CD8-positive, alpha-beta memory T cell (primary cell): Measurements from ENCODE around the gene CRTC3. TPM values are rescaled to one million over a fixed set of nuclear protein-coding genes. Genes with fewer than 3 reads are reported as not detected.
A peak's percentile ranks its signal among the peaks of the same experiment; 100 is the strongest.

ENCODE experiments used
- CTCF ChIA-PET: fragments of 350-600 bp; sonication (Branson Sonifier 250); formaldehyde crosslinking; loops from one replicate; lab custom pipeline; 2021; ENCODE audit warnings: antibody characterized with exemption; lab: Charles Lee
- POLR2A ChIA-PET: fragments of 350-600 bp; sonication (Branson Sonifier 250); formaldehyde crosslinking; loops from one replicate; lab custom pipeline; 2021; ENCODE audit warnings: antibody characterized with exemption; lab: Charles Lee
- DNase-seq, 5 donors: peaks; one replicate each; pipeline versions ENCODE4 v3.0.0 to v3.0.0-alpha.2; 2020 to 2022; ENCODE audit warnings: mixed read lengths in 1 of 5
- H3K27ac ChIP-seq: one replicate; pipeline ENCODE4 v1.7.0; 2013; ENCODE audit warnings: low read depth, mild to moderate bottlenecking, low read length, moderate library complexity
- H3K27me3 ChIP-seq: 2 replicates; pipeline ENCODE4 v1.7.0; 2013; ENCODE audit warnings: low read length, mild to moderate bottlenecking; ENCODE audit not compliant: insufficient read depth, poor library complexity, severe bottlenecking
- H3K36me3 ChIP-seq: 2 replicates; pipeline ENCODE4 v1.7.0; 2013; ENCODE audit warnings: mild to moderate bottlenecking, low read length, moderate library complexity; ENCODE audit not compliant: insufficient read depth
- H3K4me1 ChIP-seq: 2 replicates; pipeline ENCODE4 v1.7.0; 2013; ENCODE audit warnings: mild to moderate bottlenecking, low read length, moderate library complexity; ENCODE audit not compliant: insufficient read depth
- H3K4me3 ChIP-seq: 2 replicates; pipeline ENCODE4 v1.7.0; 2013; ENCODE audit warnings: mild to moderate bottlenecking, low read length
- H3K9me3 ChIP-seq: 2 replicates; pipeline ENCODE4 v1.7.0; 2013; ENCODE audit warnings: mild to moderate bottlenecking, low read length
- H3K27ac Mint-ChIP-seq, 8 donors: one replicate each; pipeline ENCODE4 v1.8.0; 2020 to 2021; ENCODE audit warnings: mixed read lengths in 8 of 8, mild to moderate bottlenecking in 6 of 8, inconsistent platforms in 3 of 8, moderate library complexity in 3 of 8
- H3K27me3 Mint-ChIP-seq, 2 donors: one replicate each; pipeline ENCODE4 v1.8.0; 2020 to 2021; ENCODE audit warnings: mixed read lengths in 2 of 2, mild to moderate bottlenecking in 1 of 2, moderate library complexity in 1 of 2
- H3K36me3 Mint-ChIP-seq, 3 donors: one replicate each; pipeline ENCODE4 v1.8.0; 2020 to 2021; ENCODE audit warnings: mixed read lengths in 3 of 3, inconsistent platforms in 1 of 3, mild to moderate bottlenecking in 1 of 3
- H3K4me1 Mint-ChIP-seq, 3 donors: one replicate each; pipeline ENCODE4 v1.8.0; 2020 to 2021; ENCODE audit warnings: mixed read lengths in 3 of 3, inconsistent platforms in 1 of 3, mild to moderate bottlenecking in 1 of 3
- H3K4me3 Mint-ChIP-seq, 7 donors: one replicate each; pipeline ENCODE4 v1.8.0; 2020 to 2021; ENCODE audit warnings: mixed read lengths in 7 of 7, mild to moderate bottlenecking in 6 of 7, moderate library complexity in 4 of 7, inconsistent platforms in 2 of 7
- H3K9me3 Mint-ChIP-seq, 5 donors: one replicate each; pipeline ENCODE4 v1.8.0; 2020 to 2022; ENCODE audit warnings: mixed read lengths in 5 of 5, mild to moderate bottlenecking in 3 of 5, moderate library complexity in 2 of 5, inconsistent platforms in 1 of 5
- polyA plus RNA-seq: library from polyadenylated mRNA; unstranded; fragments of 300-500 nt; fragmentation: Illumina TruSeq; gene quantifications from one replicate; pipeline ENCODE4 v1.2.3, GENCODE V29; 2021
- total RNA-seq, 2 experiments: library from RNA; stranded (reverse); gene quantifications; one replicate each; pipeline ENCODE4 v1.2.3, GENCODE V29; 2021

CRTC3 gene
- total and polyA plus RNA-seq, 3 experiments from 2014 or later, result 25.5 to 34.2 (median 26.7) TPM

DNA sequence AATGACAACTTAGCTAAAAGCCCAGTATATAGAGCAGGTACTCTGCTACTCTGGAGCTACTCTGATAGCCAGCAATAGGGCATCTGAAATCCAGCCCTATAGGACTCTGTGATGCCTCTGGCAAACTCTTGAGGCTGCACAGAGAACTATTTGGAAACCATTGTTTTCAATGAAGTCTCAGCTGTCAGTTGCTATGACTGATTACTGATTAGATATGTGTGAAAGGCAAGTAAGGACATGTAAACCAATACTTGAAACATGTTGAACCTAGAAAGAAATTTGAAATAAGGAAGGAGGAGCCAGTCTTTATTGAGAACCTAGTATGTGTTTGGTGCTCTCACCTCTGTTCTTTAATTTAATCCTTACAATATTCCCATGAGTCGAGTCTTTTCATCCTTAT is 40.2 kb upstream of the CRTC3 start:
- H3K27ac ChIP-seq, result no peak overlapping the region
- CTCF ChIA-PET, result interaction anchor here (1.0 kb wide), 1 partner anchor 10 kb away, joined by 3 read pairs; no protein-coding TSS in a partner anchor
- Mint-ChIP-seq H3K4me1 (peaks cover 8 to 15% (median 12%) of the 10 kb centered on the region in 3 donors), H3K9me3 (no peaks in the 10 kb centered on the region), H3K27ac (peak overlapping the region in 2 of 8 donors; percentile 11 to 47), H3K36me3 (peaks cover 22 to 88% (median 45%) of the 10 kb centered on the region in 3 donors), H3K27me3 (no peaks in the 10 kb centered on the region), H3K4me3 (no peak overlapping the region)
- DNase-seq, result no peak
- H3K4me3 ChIP-seq, result no peak overlapping the region
- POLR2A ChIA-PET, result no interaction called here
- H3K9me3 ChIP-seq, result no peaks in the 10 kb centered on the region
- H3K4me1 ChIP-seq, result peaks cover 8% of the 10 kb centered on the region
- peaks cover 63% of the 10 kb centered on the region for H3K36me3 ChIP-seq
- H3K27me3 ChIP-seq, result no peaks in the 10 kb centered on the region

DNA sequence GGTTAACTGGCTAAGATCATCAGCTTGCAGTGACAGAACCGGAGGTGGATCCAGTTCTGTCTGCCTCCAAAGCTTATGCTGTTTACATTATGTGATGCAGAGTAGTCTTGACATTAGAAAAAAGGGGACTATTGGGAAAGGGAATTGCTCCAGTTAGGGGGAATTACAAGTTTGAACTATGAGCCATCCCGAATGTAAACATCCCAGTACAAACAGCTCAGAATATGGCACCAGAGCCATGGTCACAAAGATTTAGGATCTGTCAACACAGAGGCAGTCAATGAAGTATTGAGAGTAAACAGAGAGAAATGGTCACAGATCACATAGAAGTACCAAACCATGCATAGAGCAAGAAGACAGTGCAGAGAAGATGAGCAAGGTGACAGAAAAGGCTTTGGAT is 39.8 kb upstream of the CRTC3 start:
- no peak for DNase-seq
- Histone ChIP-seq H3K36me3 (peaks cover 60% of the 10 kb centered on the region), H3K4me3 (no peak overlapping the region), H3K9me3 (no peaks in the 10 kb centered on the region), H3K27me3 (no peaks in the 10 kb centered on the region), H3K27ac (peak overlapping the region; percentile 13), H3K4me1 (peaks cover 8% of the 10 kb centered on the region)
- CTCF ChIA-PET, result interaction anchor here (1.0 to 1.5 kb wide), 2 partner anchors 10 to 13 kb away, joined by 3 to 4 read pairs; no protein-coding TSS in a partner anchor
- H3K4me3 Mint-ChIP-seq, result no peak overlapping the region
- H3K36me3 Mint-ChIP-seq, result peaks cover 22 to 88% (median 45%) of the 10 kb centered on the region in 3 donors
- no peaks in the 10 kb centered on the region for H3K27me3 Mint-ChIP-seq
- H3K4me1 Mint-ChIP-seq, result peaks cover 8 to 15% (median 12%) of the 10 kb centered on the region in 3 donors
- no peaks in the 10 kb centered on the region for H3K9me3 Mint-ChIP-seq
- POLR2A ChIA-PET, result no interaction called here
- H3K27ac Mint-ChIP-seq, result peak overlapping the region in 2 of 8 donors; percentile 11 to 47

DNA sequence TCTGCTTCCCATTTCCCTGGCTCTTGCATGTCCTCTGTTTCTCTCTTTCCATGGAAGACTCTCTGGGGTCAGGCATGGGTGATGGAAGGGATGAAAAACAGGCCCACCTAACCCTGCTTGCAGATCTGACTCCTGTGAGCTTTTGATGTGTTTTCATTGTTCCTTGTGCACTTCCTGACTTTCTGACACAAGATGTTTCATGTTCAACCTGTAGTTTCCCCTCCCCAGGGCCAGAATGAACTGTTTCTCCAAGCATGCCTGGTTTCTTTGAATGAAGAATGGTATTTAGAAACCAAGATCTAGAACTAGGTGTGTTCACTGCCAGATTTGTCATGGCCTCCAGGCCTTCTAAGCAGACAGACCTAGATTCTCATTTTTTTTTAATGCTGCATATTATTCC is 36.1 kb upstream of the CRTC3 start:
- no peaks in the 10 kb centered on the region for H3K9me3 ChIP-seq
- peaks cover 13 to 89% (median 36%) of the 10 kb centered on the region in 3 donors for H3K36me3 Mint-ChIP-seq
- H3K27ac ChIP-seq, result no peak overlapping the region
- DNase-seq, result peak in 1 of 5 donors; percentile 21
- ChIA-PET POLR2A (no interaction called here), CTCF (interaction anchor here (0.6 kb wide), 1 partner anchor 36 kb away, joined by 3 read pairs; no protein-coding TSS in a partner anchor)
- peaks cover 8% of the 10 kb centered on the region for H3K4me1 ChIP-seq
- no peaks in the 10 kb centered on the region for H3K27me3 ChIP-seq
- H3K27ac Mint-ChIP-seq, result peak overlapping the region in 4 of 8 donors; percentile 50 to 84 (median 64)
- peak overlapping the region in 1 of 7 donors; percentile 2 for H3K4me3 Mint-ChIP-seq
- peaks cover 52% of the 10 kb centered on the region for H3K36me3 ChIP-seq
- no peaks in the 10 kb centered on the region for H3K27me3 Mint-ChIP-seq
- peaks cover 5 to 15% (median 12%) of the 10 kb centered on the region in 3 donors for H3K4me1 Mint-ChIP-seq
- no peak overlapping the region for H3K4me3 ChIP-seq
- H3K9me3 Mint-ChIP-seq, result no peaks in the 10 kb centered on the region

DNA sequence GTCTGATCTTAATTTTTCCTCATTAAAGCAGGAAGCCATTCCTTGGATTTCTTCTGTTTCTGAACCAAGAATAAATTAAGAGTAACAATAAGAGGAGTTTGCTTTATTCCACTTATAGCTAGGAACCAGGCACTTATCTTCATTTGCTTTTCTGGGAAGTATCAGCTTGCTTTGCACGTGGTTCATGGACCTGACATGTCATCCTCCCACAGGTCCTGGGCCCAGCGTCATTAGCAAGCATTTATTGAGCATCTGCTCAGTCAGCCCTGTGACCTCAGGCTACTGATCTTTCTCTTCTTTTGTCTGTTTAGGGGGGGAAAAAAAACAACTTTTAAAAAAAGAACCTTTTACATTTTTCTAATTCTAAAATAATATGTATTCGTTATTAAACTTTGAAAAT is 34.7 kb upstream of the CRTC3 start:
- ChIA-PET POLR2A (no interaction called here), CTCF (interaction anchor here (0.6 kb wide), 1 partner anchor 524 kb away, joined by 3 read pairs; no protein-coding TSS in a partner anchor)
- Mint-ChIP-seq H3K4me1 (peaks cover 5 to 15% (median 12%) of the 10 kb centered on the region in 3 donors), H3K4me3 (no peak overlapping the region), H3K36me3 (peaks cover 15 to 91% (median 38%) of the 10 kb centered on the region in 3 donors), H3K27me3 (no peaks in the 10 kb centered on the region), H3K9me3 (no peaks in the 10 kb centered on the region), H3K27ac (no peak overlapping the region)
- Histone ChIP-seq H3K27me3 (no peaks in the 10 kb centered on the region), H3K9me3 (no peaks in the 10 kb centered on the region), H3K4me3 (no peak overlapping the region), H3K4me1 (peaks cover 8% of the 10 kb centered on the region), H3K27ac (no peak overlapping the region), H3K36me3 (peaks cover 53% of the 10 kb centered on the region)
- no peak for DNase-seq

DNA sequence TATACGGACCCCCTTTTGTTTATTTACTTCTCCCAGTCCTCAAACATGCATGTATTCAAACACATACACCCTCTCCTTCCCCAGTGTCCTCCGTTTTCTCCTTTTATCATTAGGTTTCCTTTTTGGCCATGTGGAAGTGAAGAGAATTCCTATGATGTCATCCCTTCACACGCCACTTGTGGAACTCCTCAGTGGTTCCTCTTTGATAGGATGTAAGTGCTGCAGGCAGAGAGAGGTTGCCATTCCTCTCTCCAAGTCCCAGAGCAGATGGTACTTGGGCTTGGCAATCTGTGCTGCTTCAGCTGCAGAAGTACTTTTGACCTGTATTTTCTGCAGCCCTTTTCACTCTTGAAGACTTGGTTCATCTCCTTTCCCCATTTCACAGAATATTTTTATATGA is 32.9 kb upstream of the CRTC3 start:
- Histone ChIP-seq H3K4me1 (peaks cover 8% of the 10 kb centered on the region), H3K9me3 (no peaks in the 10 kb centered on the region), H3K4me3 (no peak overlapping the region), H3K27me3 (no peaks in the 10 kb centered on the region), H3K27ac (no peak overlapping the region), H3K36me3 (peaks cover 49% of the 10 kb centered on the region)
- peak overlapping the region in 1 of 7 donors; percentile 36 for H3K4me3 Mint-ChIP-seq
- CTCF ChIA-PET, result no interaction called here
- H3K4me1 Mint-ChIP-seq, result peaks cover 5 to 15% (median 12%) of the 10 kb centered on the region in 3 donors
- H3K27me3 Mint-ChIP-seq, result no peaks in the 10 kb centered on the region
- no peaks in the 10 kb centered on the region for H3K9me3 Mint-ChIP-seq
- peak overlapping the region in 1 of 8 donors; percentile 52 for H3K27ac Mint-ChIP-seq
- POLR2A ChIA-PET, result no interaction called here
- H3K36me3 Mint-ChIP-seq, result peaks cover 15 to 94% (median 39%) of the 10 kb centered on the region in 3 donors
- DNase-seq, result no peak

DNA sequence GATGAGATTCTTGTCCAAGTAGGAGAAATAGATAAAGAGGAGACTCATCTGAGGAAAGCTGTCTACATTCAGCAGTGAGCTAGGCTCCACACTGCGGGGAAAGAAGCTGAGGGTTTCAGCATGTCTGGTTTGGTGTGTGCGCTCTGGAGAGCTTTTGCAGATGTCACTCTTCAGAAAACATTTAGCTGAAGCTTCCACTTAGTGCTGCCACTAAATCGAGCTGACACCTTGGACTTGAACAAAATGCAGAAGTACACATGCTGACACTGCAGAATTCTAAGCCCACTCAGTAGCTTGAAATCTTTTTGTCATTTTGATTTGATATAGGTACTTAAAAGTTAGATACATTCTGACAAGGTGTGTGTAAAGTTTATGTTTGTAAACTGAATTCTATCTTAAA is 32.3 kb upstream of the CRTC3 start:
- H3K27ac Mint-ChIP-seq, result no peak overlapping the region
- H3K36me3 Mint-ChIP-seq, result peaks cover 12 to 94% (median 37%) of the 10 kb centered on the region in 3 donors

DNA sequence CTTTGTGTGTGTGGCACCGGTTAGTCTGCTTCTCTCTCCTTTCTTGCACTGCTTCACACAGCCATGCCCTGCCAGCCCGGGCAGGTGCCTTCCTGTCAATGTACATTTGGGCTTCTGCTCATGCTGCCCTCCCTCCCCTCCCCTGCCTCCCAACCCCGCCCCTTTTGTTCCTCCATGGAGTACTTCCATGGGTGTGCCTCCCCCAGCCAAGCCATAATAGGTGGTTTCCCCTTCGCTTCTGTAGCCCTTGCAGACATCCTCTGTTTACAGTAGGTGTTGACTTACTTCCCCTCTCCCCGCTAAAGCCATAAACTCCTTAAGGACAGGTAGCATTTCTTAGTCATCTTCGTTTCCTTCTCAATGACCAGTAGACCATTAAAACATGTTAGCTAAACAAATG is 31.8 kb upstream of the CRTC3 start:
- no peak overlapping the region for H3K4me3 Mint-ChIP-seq
- POLR2A ChIA-PET, result no interaction called here
- no peaks in the 10 kb centered on the region for H3K9me3 ChIP-seq
- H3K36me3 Mint-ChIP-seq, result peaks cover 12 to 89% (median 36%) of the 10 kb centered on the region in 3 donors
- no peak overlapping the region for H3K4me3 ChIP-seq
- peaks cover 44% of the 10 kb centered on the region for H3K36me3 ChIP-seq
- H3K9me3 Mint-ChIP-seq, result no peaks in the 10 kb centered on the region
- peak overlapping the region in 1 of 8 donors; percentile 52 for H3K27ac Mint-ChIP-seq
- no peak for DNase-seq
- peaks cover 5 to 14% (median 12%) of the 10 kb centered on the region in 3 donors for H3K4me1 Mint-ChIP-seq
- CTCF ChIA-PET, result interaction anchor here (1.6 kb wide), 1 partner anchor 16 kb away, joined by 4 read pairs; no protein-coding TSS in a partner anchor
- H3K27me3 ChIP-seq, result no peaks in the 10 kb centered on the region
- peaks cover 8% of the 10 kb centered on the region for H3K4me1 ChIP-seq
- H3K27ac ChIP-seq, result no peak overlapping the region
- no peaks in the 10 kb centered on the region for H3K27me3 Mint-ChIP-seq

More for the DNA sequence above, 32.3 kb upstream of the CRTC3 start:
- no peaks in the 10 kb centered on the region for H3K9me3 Mint-ChIP-seq
- Histone ChIP-seq H3K27ac (no peak overlapping the region), H3K36me3 (peaks cover 49% of the 10 kb centered on the region), H3K4me1 (peaks cover 8% of the 10 kb centered on the region), H3K4me3 (no peak overlapping the region), H3K27me3 (no peaks in the 10 kb centered on the region), H3K9me3 (no peaks in the 10 kb centered on the region)
- peaks cover 5 to 15% (median 12%) of the 10 kb centered on the region in 3 donors for H3K4me1 Mint-ChIP-seq
- CTCF ChIA-PET, result no interaction called here
- DNase-seq, result no peak
- H3K27me3 Mint-ChIP-seq, result no peaks in the 10 kb centered on the region
- no peak overlapping the region for H3K4me3 Mint-ChIP-seq
- POLR2A ChIA-PET, result no interaction called here

DNA sequence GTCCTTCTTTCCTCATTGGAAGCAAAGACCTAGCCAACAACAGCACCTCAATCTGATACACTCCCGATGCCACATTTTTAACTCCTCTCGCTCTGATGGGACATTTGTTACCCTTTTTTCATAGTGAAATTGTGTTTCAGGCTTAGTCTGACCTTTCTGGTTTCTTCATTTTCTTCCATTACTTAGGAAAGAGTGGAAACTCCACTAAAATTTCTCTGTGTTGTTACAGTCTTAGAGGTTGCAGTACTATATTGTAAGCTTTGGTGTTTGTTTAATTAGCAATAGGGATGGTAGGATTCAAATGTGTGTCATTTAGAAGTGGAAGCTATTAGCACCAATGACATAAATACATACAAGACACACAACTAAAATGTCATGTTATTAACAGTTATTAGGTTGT is 29.6 kb upstream of the CRTC3 start:
- no peaks in the 10 kb centered on the region for H3K27me3 Mint-ChIP-seq
- no peaks in the 10 kb centered on the region for H3K4me1 ChIP-seq
- no peak overlapping the region for H3K4me3 ChIP-seq
- no peaks in the 10 kb centered on the region for H3K27me3 ChIP-seq
- ChIA-PET POLR2A (interaction anchor here (0.6 kb wide), 1 partner anchor 46 kb away, joined by 4 read pairs; no protein-coding TSS in a partner anchor), CTCF (interaction anchor here (1.1 to 1.8 kb wide), 2 partner anchors 11 to 12 kb away, joined by 3 to 4 read pairs; no protein-coding TSS in a partner anchor)
- H3K4me3 Mint-ChIP-seq, result no peak overlapping the region
- no peak for DNase-seq
- peaks cover 40% of the 10 kb centered on the region for H3K36me3 ChIP-seq
- no peak overlapping the region for H3K27ac ChIP-seq
- H3K9me3 Mint-ChIP-seq, result no peaks in the 10 kb centered on the region
- H3K4me1 Mint-ChIP-seq, result no peaks in the 10 kb centered on the region
- H3K9me3 ChIP-seq, result no peaks in the 10 kb centered on the region
- H3K36me3 Mint-ChIP-seq, result peaks cover 9 to 68% (median 23%) of the 10 kb centered on the region in 3 donors
- peak overlapping the region in 2 of 8 donors; percentile 0 to 31 for H3K27ac Mint-ChIP-seq
